Measurements from ENCODE around the gene FURIN. TPM values are rescaled to one million over a fixed set of nuclear protein-coding genes. Genes with fewer than 3 reads are reported as not detected.

FURIN gene
- total RNA-seq, 2 experiments from 2014 or later: 97.4 to 104 TPM

DNA sequence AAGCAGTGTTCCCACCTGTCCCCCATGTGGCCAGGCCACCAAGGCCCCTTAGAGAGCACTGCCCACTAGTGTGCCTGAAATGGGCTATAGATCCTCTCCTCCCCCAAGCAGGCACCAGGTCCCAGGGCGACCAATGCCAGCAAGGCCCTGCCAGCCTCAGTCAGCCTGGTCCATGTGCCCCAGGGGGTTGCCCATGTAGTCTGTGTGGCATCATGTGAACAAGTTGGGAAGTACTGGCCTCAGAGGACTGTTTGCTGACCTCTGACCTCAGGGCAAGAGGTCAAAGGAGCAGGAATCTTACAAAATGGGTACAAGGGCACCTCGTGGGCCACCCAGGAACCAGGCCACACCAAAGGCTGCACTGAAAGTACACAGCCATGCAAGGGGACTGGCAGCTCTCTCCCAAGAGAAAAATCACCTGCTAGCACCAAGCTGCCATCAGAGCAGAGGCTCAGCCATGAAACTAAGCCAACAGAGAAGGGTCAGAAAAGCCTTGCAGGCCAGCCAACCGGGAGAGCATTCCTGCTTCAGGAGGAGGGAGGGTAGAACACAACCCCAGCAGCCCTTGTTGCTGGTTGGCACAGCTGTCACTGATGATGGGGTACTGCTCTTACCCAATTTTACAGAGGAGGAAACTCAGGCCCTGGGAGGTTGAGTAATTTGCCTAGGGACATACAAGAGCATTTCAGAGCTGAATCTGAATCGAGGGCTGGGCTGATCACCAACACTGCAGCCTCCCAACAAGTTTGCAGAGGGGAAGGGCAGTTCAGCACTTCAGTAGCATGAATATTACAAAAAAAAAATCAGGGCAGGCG lies 5.2 kb upstream of the FURIN start:
- Histone ChIP-seq H3K27ac (ENCODE audit: low read depth in 1 of 2, low read length in 2 of 2) (no peak overlapping the region), H3K9me3 (ENCODE audit: control insufficient read depth in 1 of 2, insufficient read depth in 1 of 2, low read length in 2 of 2) (no peaks in the 10 kb centered on the region), H3K4me3 (ENCODE audit: low read length) (no peak overlapping the region), H3K36me3 (ENCODE audit: insufficient read depth, low read length) (no peaks in the 10 kb centered on the region), H3K4me1 (ENCODE audit: insufficient read depth, low read length) (peaks cover 9% of the 10 kb centered on the region), H3K27me3 (ENCODE audit: control insufficient read depth in 1 of 2, insufficient read depth in 2 of 2, low read length in 2 of 2) (no peaks in the 10 kb centered on the region)
- H3K4me3 Mint-ChIP-seq: no peak overlapping the region
- intact Hi-C loops (cut with DNase I, micrococcal nuclease): no loop called here
- DNase-seq (peak in 1 of 14 experiments; percentile 53), ATAC-seq (ENCODE audit: poor library complexity) (no peak)
- POLR2A ChIA-PET: interaction anchor here (1.4 kb wide), 1 partner anchor 72 kb away, joined by 3 read pairs; the partner anchor contains the start of gene UNC45A
- H3K9me3 Mint-ChIP-seq: no peaks in the 10 kb centered on the region
- H3K36me3 Mint-ChIP-seq (ENCODE audit: low read depth): no peaks in the 10 kb centered on the region
- no peaks in the 10 kb centered on the region for H3K27me3 Mint-ChIP-seq
- CTCF ChIA-PET: no interaction called here
- no peak overlapping the region for H3K27ac Mint-ChIP-seq
- H3K4me1 Mint-ChIP-seq (ENCODE audit: low read depth): peaks cover 13% of the 10 kb centered on the region
- no peak for TF ChIP-seq CTCF (IDR thresholded peaks at IDR 0.05)

GRCh38 chr15:90863987-90864386 lies 4.4 kb upstream of the FURIN start:
- Histone ChIP-seq H3K27ac (ENCODE audit: low read depth in 1 of 2, low read length in 2 of 2) (no peak overlapping the region), H3K27me3 (ENCODE audit: control insufficient read depth in 1 of 2, insufficient read depth in 2 of 2, low read length in 2 of 2) (no peaks in the 10 kb centered on the region), H3K4me1 (ENCODE audit: insufficient read depth, low read length) (peaks cover 8% of the 10 kb centered on the region), H3K4me3 (ENCODE audit: low read length) (no peak overlapping the region), H3K36me3 (ENCODE audit: insufficient read depth, low read length) (no peaks in the 10 kb centered on the region), H3K9me3 (ENCODE audit: control insufficient read depth in 1 of 2, insufficient read depth in 1 of 2, low read length in 2 of 2) (no peaks in the 10 kb centered on the region)
- Mint-ChIP-seq H3K27ac (no peak overlapping the region), H3K9me3 (no peaks in the 10 kb centered on the region), H3K4me1 (ENCODE audit: low read depth) (peaks cover 17% of the 10 kb centered on the region), H3K27me3 (no peaks in the 10 kb centered on the region), H3K4me3 (no peak overlapping the region), H3K36me3 (ENCODE audit: low read depth) (no peaks in the 10 kb centered on the region)
- ChIA-PET POLR2A (interaction anchor here (1.4 kb wide), 1 partner anchor 71 kb away, joined by 3 read pairs; the partner anchor contains the start of gene UNC45A), CTCF (no interaction called here)
- intact Hi-C loops (cut with DNase I, micrococcal nuclease): no loop called here
- TF ChIP-seq CTCF (IDR thresholded peaks at IDR 0.05): no peak
- ATAC-seq (ENCODE audit: poor library complexity) (no peak), DNase-seq (no peak)

DNA sequence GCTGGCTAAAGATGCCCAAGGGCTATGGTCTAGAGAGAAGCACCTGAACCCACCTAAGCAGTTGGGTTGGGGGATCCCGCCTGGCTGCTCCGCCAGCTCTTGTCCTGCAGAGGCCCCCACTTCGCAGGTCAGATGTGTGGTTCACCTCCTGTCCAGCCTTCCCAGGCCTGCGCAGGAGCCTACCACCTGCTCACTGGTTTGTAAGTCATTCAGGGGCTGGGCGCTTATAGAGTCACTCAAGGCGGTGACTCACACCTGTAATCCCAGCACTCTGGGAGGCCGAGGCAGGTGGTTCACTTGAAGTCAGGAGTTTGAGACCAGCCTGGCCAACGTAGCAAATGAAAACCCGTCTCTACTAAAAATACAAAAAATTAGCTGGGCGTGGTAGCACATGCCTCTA lies 3.9 kb upstream of the FURIN start:
- ATAC-seq (ENCODE audit: poor library complexity) (no peak), DNase-seq (no peak)
- Mint-ChIP-seq H3K4me3 (no peak overlapping the region), H3K27ac (no peak overlapping the region), H3K9me3 (no peaks in the 10 kb centered on the region), H3K27me3 (no peaks in the 10 kb centered on the region), H3K36me3 (ENCODE audit: low read depth) (no peaks in the 10 kb centered on the region), H3K4me1 (ENCODE audit: low read depth) (peaks cover 14% of the 10 kb centered on the region)
- no peak for TF ChIP-seq CTCF (IDR thresholded peaks at IDR 0.05)
- H3K4me1 ChIP-seq (ENCODE audit: insufficient read depth, low read length): peaks cover 9% of the 10 kb centered on the region
- no peaks in the 10 kb centered on the region for H3K9me3 ChIP-seq (ENCODE audit: control insufficient read depth in 1 of 2, insufficient read depth in 1 of 2, low read length in 2 of 2)
- H3K27me3 ChIP-seq (ENCODE audit: control insufficient read depth in 1 of 2, insufficient read depth in 2 of 2, low read length in 2 of 2): no peaks in the 10 kb centered on the region
- H3K27ac ChIP-seq (ENCODE audit: low read depth in 1 of 2, low read length in 2 of 2): no peak overlapping the region
- intact Hi-C loops (cut with DNase I, micrococcal nuclease): no loop called here
- no peaks in the 10 kb centered on the region for H3K36me3 ChIP-seq (ENCODE audit: insufficient read depth, low read length)
- ChIA-PET CTCF (no interaction called here), POLR2A (interaction anchor here (1.4 kb wide), 1 partner anchor 71 kb away, joined by 3 read pairs; the partner anchor contains the start of gene UNC45A)
- H3K4me3 ChIP-seq (ENCODE audit: low read length): no peak overlapping the region

All from CD4-positive, alpha-beta T cell (primary cell).